22Rv1 (cell line): ENCODE results near the gene TNS3.

Source experiments
- CTCF ChIP-seq: fragments of 450-650 bp; IDR thresholded peaks from 2 replicates; pipeline ENCODE4 v1.5.1; 2017; ENCODE audit warnings: mild to moderate bottlenecking
- ZFX ChIP-seq: fragments of 450-650 bp; IDR thresholded peaks from 2 replicates; pipeline ENCODE4 v1.6.1; 2017; ENCODE audit warnings: antibody characterized with exemption, borderline replicate concordance

GRCh38 chr7:47330561-47331178 lies 251.2 kb downstream of the TNS3 start:
- TF ChIP-seq CTCF: no peak
- no peak for TF ChIP-seq ZFX
